ENCODE results near the gene RPIA.

- TF ChIP-seq, protein P1, sequence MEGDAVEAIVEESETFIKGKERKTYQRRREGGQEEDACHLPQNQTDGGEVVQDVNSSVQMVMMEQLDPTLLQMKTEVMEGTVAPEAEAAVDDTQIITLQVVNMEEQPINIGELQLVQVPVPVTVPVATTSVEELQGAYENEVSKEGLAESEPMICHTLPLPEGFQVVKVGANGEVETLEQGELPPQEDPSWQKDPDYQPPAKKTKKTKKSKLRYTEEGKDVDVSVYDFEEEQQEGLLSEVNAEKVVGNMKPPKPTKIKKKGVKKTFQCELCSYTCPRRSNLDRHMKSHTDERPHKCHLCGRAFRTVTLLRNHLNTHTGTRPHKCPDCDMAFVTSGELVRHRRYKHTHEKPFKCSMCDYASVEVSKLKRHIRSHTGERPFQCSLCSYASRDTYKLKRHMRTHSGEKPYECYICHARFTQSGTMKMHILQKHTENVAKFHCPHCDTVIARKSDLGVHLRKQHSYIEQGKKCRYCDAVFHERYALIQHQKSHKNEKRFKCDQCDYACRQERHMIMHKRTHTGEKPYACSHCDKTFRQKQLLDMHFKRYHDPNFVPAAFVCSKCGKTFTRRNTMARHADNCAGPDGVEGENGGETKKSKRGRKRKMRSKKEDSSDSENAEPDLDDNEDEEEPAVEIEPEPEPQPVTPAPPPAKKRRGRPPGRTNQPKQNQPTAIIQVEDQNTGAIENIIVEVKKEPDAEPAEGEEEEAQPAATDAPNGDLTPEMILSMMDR (conservative IDR thresholded peaks at IDR 0.05; ENCODE audit: low read depth, low read length) = no peak
- no peak for TF ChIP-seq EZH2 (IDR thresholded peaks at IDR 0.05; ENCODE audit: low read length, unreplicated experiment)
Measured at GRCh38 chr2:88656690-88657089, 34.8 kb upstream of the RPIA start.

Data from PC-3 (cell line).